ENCODE results near the gene PIGC. TPM values are rescaled to one million over a fixed set of nuclear protein-coding genes. Genes with fewer than 3 reads are reported as not detected.

Gene PIGC
- total RNA-seq, 2 experiments from 2014 or later = 23.7 to 27.1 TPM

DNA sequence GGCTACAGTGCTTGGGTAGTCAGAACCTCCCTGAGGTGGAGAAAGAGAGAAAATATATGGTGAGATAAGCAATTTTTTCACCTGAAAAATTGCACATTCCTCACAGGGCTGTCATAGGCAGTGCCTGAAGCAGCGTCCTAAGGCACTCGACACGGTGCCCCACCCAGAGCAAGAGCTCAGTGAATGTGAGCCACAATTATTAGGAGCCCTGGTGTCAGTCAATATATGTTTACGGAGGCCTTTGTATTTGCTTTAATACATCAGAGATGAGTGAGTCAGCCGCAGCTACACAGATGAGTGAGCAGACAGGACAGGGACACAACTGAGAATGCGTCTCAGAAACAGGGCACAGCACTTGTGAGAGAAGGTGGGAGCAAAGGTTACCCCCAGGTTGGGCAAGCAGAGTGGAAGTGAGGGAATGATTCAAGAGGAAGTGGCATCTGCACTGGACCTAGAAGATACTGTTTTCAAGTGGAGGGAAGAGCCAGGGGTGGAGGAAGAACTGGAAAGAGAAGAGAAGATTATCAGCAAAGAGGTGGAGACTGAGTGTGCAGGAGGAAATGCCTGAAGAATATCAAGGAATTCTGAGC is 5.2 kb upstream of the PIGC start:
- intact Hi-C loops (cut with DNase I, micrococcal nuclease) = loop anchor here in 1 of 2 experiments (2.0 kb wide), 1 partner anchor 278 kb away; no protein-coding TSS in a partner anchor
- no peaks in the 10 kb centered on the region for H3K27me3 ChIP-seq (ENCODE audit: control insufficient read depth in 1 of 2, insufficient read depth in 2 of 2, low read length in 2 of 2)
- no peak overlapping the region for H3K4me3 Mint-ChIP-seq
- H3K27me3 Mint-ChIP-seq = no peaks in the 10 kb centered on the region
- H3K36me3 ChIP-seq (ENCODE audit: insufficient read depth, low read length) = no peaks in the 10 kb centered on the region
- no peak overlapping the region for H3K27ac ChIP-seq (ENCODE audit: low read depth in 1 of 2, low read length in 2 of 2)
- H3K9me3 ChIP-seq (ENCODE audit: control insufficient read depth in 1 of 2, insufficient read depth in 1 of 2, low read length in 2 of 2) = no peaks in the 10 kb centered on the region
- ChIA-PET CTCF (interaction anchor here (3.0 kb wide), 1 partner anchor 11 kb away, joined by 11 read pairs; no protein-coding TSS in a partner anchor), POLR2A (no interaction called here)
- ATAC-seq (ENCODE audit: poor library complexity) = no peak
- H3K27ac Mint-ChIP-seq = no peak overlapping the region
- TF ChIP-seq, protein P1, sequence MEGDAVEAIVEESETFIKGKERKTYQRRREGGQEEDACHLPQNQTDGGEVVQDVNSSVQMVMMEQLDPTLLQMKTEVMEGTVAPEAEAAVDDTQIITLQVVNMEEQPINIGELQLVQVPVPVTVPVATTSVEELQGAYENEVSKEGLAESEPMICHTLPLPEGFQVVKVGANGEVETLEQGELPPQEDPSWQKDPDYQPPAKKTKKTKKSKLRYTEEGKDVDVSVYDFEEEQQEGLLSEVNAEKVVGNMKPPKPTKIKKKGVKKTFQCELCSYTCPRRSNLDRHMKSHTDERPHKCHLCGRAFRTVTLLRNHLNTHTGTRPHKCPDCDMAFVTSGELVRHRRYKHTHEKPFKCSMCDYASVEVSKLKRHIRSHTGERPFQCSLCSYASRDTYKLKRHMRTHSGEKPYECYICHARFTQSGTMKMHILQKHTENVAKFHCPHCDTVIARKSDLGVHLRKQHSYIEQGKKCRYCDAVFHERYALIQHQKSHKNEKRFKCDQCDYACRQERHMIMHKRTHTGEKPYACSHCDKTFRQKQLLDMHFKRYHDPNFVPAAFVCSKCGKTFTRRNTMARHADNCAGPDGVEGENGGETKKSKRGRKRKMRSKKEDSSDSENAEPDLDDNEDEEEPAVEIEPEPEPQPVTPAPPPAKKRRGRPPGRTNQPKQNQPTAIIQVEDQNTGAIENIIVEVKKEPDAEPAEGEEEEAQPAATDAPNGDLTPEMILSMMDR (IDR thresholded peaks at IDR 0.05) = no peak
- peak in 1 of 14 experiments; percentile 19 for DNase-seq
- H3K4me3 ChIP-seq (ENCODE audit: low read length) = no peak overlapping the region
- peaks cover 22% of the 10 kb centered on the region for H3K4me1 ChIP-seq (ENCODE audit: insufficient read depth, low read length)
- H3K36me3 Mint-ChIP-seq (ENCODE audit: low read depth) = no peaks in the 10 kb centered on the region
- H3K4me1 Mint-ChIP-seq (ENCODE audit: low read depth) = peaks cover 21% of the 10 kb centered on the region
- H3K9me3 Mint-ChIP-seq = no peaks in the 10 kb centered on the region

DNA sequence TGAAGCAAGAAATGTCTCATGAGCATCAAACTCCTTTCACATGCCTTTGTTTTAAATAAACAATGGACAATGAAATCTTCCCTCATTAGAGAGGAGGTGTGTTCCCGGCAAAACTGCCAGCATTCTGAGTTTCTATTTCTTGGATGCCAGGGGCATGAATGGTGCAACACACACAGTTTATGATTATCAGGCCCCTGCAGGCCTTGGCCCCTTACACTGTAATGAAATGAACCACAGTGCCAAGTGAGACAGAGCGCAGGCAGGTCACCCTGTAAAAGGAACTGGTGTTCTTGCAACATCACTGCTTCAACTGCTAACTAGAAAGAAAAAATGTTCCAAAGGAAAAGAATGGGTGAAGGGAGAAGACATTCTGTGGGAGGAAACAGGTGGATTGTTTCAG is 3.8 kb upstream of the PIGC start:
- DNase-seq (no peak), ATAC-seq (ENCODE audit: poor library complexity) (no peak)
- H3K27me3 ChIP-seq (ENCODE audit: control insufficient read depth in 1 of 2, insufficient read depth in 2 of 2, low read length in 2 of 2) = no peaks in the 10 kb centered on the region
- no peaks in the 10 kb centered on the region for H3K9me3 ChIP-seq (ENCODE audit: control insufficient read depth in 1 of 2, insufficient read depth in 1 of 2, low read length in 2 of 2)
- intact Hi-C loops (cut with DNase I, micrococcal nuclease) = loop anchor here in 1 of 2 experiments (2.0 kb wide), 1 partner anchor 279 kb away; no protein-coding TSS in a partner anchor
- Mint-ChIP-seq H3K27ac (no peak overlapping the region), H3K36me3 (ENCODE audit: low read depth) (peaks cover 10% of the 10 kb centered on the region), H3K4me1 (ENCODE audit: low read depth) (peaks cover 32% of the 10 kb centered on the region), H3K4me3 (no peak overlapping the region), H3K27me3 (no peaks in the 10 kb centered on the region), H3K9me3 (no peaks in the 10 kb centered on the region)
- TF ChIP-seq, protein P1 (IDR thresholded peaks at IDR 0.05) = no peak
- H3K36me3 ChIP-seq (ENCODE audit: insufficient read depth, low read length) = no peaks in the 10 kb centered on the region
- CTCF ChIA-PET = no interaction called here
- H3K4me1 ChIP-seq (ENCODE audit: insufficient read depth, low read length) = peaks cover 25% of the 10 kb centered on the region
- H3K4me3 ChIP-seq (ENCODE audit: low read length) = no peak overlapping the region
- POLR2A ChIA-PET = no interaction called here
- H3K27ac ChIP-seq (ENCODE audit: low read depth in 1 of 2, low read length in 2 of 2) = no peak overlapping the region

GRCh38 chr1:172446547-172446946 is 2.7 kb upstream of the PIGC start:
- TF ChIP-seq, protein P1 (IDR thresholded peaks at IDR 0.05) = no peak
- POLR2A ChIA-PET = interaction anchor here (1.1 kb wide), 1 partner anchor 86 kb away, joined by 3 read pairs; no protein-coding TSS in a partner anchor

More at GRCh38 chr1:172446547-172446946, 2.7 kb upstream of the PIGC start:
- Mint-ChIP-seq H3K4me3 (peak overlapping the region; percentile 62), H3K27ac (no peak overlapping the region), H3K4me1 (ENCODE audit: low read depth) (peaks cover 43% of the 10 kb centered on the region), H3K36me3 (ENCODE audit: low read depth) (peaks cover 21% of the 10 kb centered on the region), H3K27me3 (no peaks in the 10 kb centered on the region), H3K9me3 (no peaks in the 10 kb centered on the region)
- Histone ChIP-seq H3K27ac (ENCODE audit: low read depth in 1 of 2, low read length in 2 of 2) (no peak overlapping the region), H3K36me3 (ENCODE audit: insufficient read depth, low read length) (peaks cover 10% of the 10 kb centered on the region), H3K27me3 (ENCODE audit: control insufficient read depth in 1 of 2, insufficient read depth in 2 of 2, low read length in 2 of 2) (no peaks in the 10 kb centered on the region), H3K4me3 (ENCODE audit: low read length) (no peak overlapping the region), H3K4me1 (ENCODE audit: insufficient read depth, low read length) (peaks cover 36% of the 10 kb centered on the region), H3K9me3 (ENCODE audit: control insufficient read depth in 1 of 2, insufficient read depth in 1 of 2, low read length in 2 of 2) (no peaks in the 10 kb centered on the region)
- DNase-seq (no peak), ATAC-seq (ENCODE audit: poor library complexity) (no peak)
- CTCF ChIA-PET = no interaction called here
- intact Hi-C loops (cut with DNase I, micrococcal nuclease) = no loop called here

Data from CD4-positive, alpha-beta T cell (primary cell).